H1 (cell line): ENCODE results near the gene CUX1. TPM values are rescaled to one million over a fixed set of nuclear protein-coding genes. Genes with fewer than 3 reads are reported as not detected.

Experiments used
- CTCF ChIA-PET: fragments of 300-600 bp; sonication (Branson Sonifier 250); formaldehyde crosslinking; loops from one replicate; lab custom pipeline; 2021; ENCODE audit not compliant: partially characterized antibody; lab: Charles Lee
- POLR2A ChIA-PET: fragments of 300-600 bp; sonication (Branson Sonifier 250); formaldehyde crosslinking; loops from one replicate; lab custom pipeline; 2021; ENCODE audit warnings: inconsistent platforms; ENCODE audit not compliant: partially characterized antibody; lab: Charles Lee
- DNase-seq, 2 experiments: peaks; one replicate each; pipeline versions ENCODE4 v3.0.0 to v3.0.0-alpha.2; 2010 to 2022; ENCODE audit warnings: low spot score in 2 of 2, low read depth in 1 of 2, mixed read lengths in 1 of 2
- FAIRE-seq: peaks from 2 replicates; lab custom pipeline; 2011; peaks lifted over from hg19 to GRCh38; lab: Jason Lieb, UNC
- H2AFZ ChIP-seq: 2 replicates; pipeline ENCODE4 v1.8.1; 2012; ENCODE audit warnings: low read length, inconsistent platforms
- H2AK5ac ChIP-seq: 2 replicates; pipeline ENCODE4 v1.6.1; 2013; ENCODE audit warnings: low read depth, low read length
- H2BK120ac ChIP-seq: replicated peaks from 2 replicates; pipeline ENCODE3; 2013; ENCODE audit warnings: low read depth, low read length, inconsistent platforms
- H2BK12ac ChIP-seq: 2 replicates; pipeline ENCODE4 v1.6.1; 2013; ENCODE audit warnings: low read depth, low read length
- H2BK15ac ChIP-seq: 2 replicates; pipeline ENCODE4 v1.6.1; 2013; ENCODE audit warnings: low read length
- H2BK20ac ChIP-seq: 2 replicates; pipeline ENCODE4 v1.6.1; 2013; ENCODE audit warnings: low read length
- H2BK5ac ChIP-seq: 2 replicates; pipeline ENCODE4 v1.6.1; 2013; ENCODE audit warnings: low read depth, low read length
- H3K14ac ChIP-seq: 2 replicates; pipeline ENCODE4 v1.6.1; 2013; ENCODE audit warnings: inconsistent platforms; ENCODE audit not compliant: insufficient read length
- H3K18ac ChIP-seq: 2 replicates; pipeline ENCODE4 v1.6.1; 2013; ENCODE audit warnings: low read length; ENCODE audit errors: extremely low read depth
- H3K23ac ChIP-seq: 2 replicates; pipeline ENCODE4 v1.6.1; 2013; ENCODE audit warnings: inconsistent platforms; ENCODE audit not compliant: insufficient read length
- H3K23me2 ChIP-seq: 2 replicates; pipeline ENCODE4 v1.6.1; 2013; ENCODE audit warnings: low read depth, low read length
- H3K27ac ChIP-seq: 2 replicates; pipeline ENCODE4 v1.6.1; 2011; ENCODE audit warnings: low read depth, low read length, inconsistent platforms
- H3K27me3 ChIP-seq, 4 experiments: replicated peaks in 1 of 4; 1 replicate in 1 of 4; 2 replicates in 3 of 4; pipeline versions ENCODE4 v1.6.1 to v1.8.1; 2011 to 2013; ENCODE audit warnings: low read length in 3 of 4, mild to moderate bottlenecking in 3 of 4, inconsistent platforms in 2 of 4, mixed read lengths in 2 of 4, moderate library complexity in 1 of 4; ENCODE audit not compliant: control insufficient read depth in 3 of 4, insufficient read depth in 3 of 4; ENCODE audit errors: extremely low read depth in 1 of 4
- H3K36me3 ChIP-seq, 4 experiments: 2 replicates each; pipeline versions ENCODE4 v1.6.1 to v1.8.1; 2011 to 2013; ENCODE audit warnings: mild to moderate bottlenecking in 4 of 4, low read length in 3 of 4, moderate library complexity in 2 of 4, control low read depth in 1 of 4, inconsistent platforms in 1 of 4; ENCODE audit not compliant: insufficient read depth in 4 of 4, control insufficient read depth in 2 of 4
- H3K4ac ChIP-seq: replicated peaks from 2 replicates; pipeline ENCODE3; 2013; ENCODE audit warnings: low read length, low read depth, mixed read lengths, inconsistent platforms; ENCODE audit not compliant: insufficient read length
- H3K4me1 ChIP-seq, 4 experiments: replicated peaks in 1 of 4; 1 replicate in 1 of 4; 2 replicates in 3 of 4; pipeline versions ENCODE4 v1.6.1 to v1.8.1; 2011 to 2013; ENCODE audit warnings: low read length in 3 of 4, inconsistent platforms in 2 of 4, mixed read lengths in 1 of 4; ENCODE audit not compliant: insufficient read depth in 4 of 4, control insufficient read depth in 3 of 4
- H3K4me2 ChIP-seq, 2 experiments: 2 replicates each; pipeline versions ENCODE4 v1.6.1 to v1.8.1; 2011 to 2013; ENCODE audit warnings: low read depth in 2 of 2, low read length in 2 of 2, control low read depth in 1 of 2, inconsistent platforms in 1 of 2, mild to moderate bottlenecking in 1 of 2; ENCODE audit not compliant: insufficient read depth in 1 of 2
- H3K4me3 ChIP-seq, 4 experiments: fragments of 200-600, 300-600 bp in 1 of 4; sonication (generic), shearing (Covaris generic), sonication (Bioruptor Twin) in 1 of 4; 2 replicates each; pipeline versions ENCODE4 v1.5.1 to v1.8.1; 2011 to 2016; ENCODE audit warnings: low read length in 4 of 4, low read depth in 3 of 4, control low read depth in 2 of 4, inconsistent platforms in 2 of 4, mild to moderate bottlenecking in 2 of 4, mixed read lengths in 1 of 4, moderate library complexity in 1 of 4; ENCODE audit not compliant: insufficient read depth in 2 of 4; ENCODE audit errors: extremely low read depth in 1 of 4
- H3K56ac ChIP-seq: replicated peaks from 2 replicates; pipeline ENCODE3; 2013; ENCODE audit warnings: low read depth, mild to moderate bottlenecking, mixed read lengths, low read length, inconsistent platforms; ENCODE audit not compliant: insufficient read length
- H3K79me1 ChIP-seq: 2 replicates; pipeline ENCODE4 v1.6.1; 2013; ENCODE audit warnings: low read depth, low read length, control low read depth
- H3K79me2 ChIP-seq, 2 experiments: 2 replicates each; pipeline versions ENCODE4 v1.6.1 to v1.8.1; 2012 to 2013; ENCODE audit warnings: low read length in 2 of 2, mild to moderate bottlenecking in 2 of 2, inconsistent platforms in 1 of 2; ENCODE audit not compliant: insufficient read depth in 2 of 2, control insufficient read depth in 1 of 2
- H3K9ac ChIP-seq, 4 experiments: replicated peaks in 1 of 4; 1 replicate in 1 of 4; 2 replicates in 3 of 4; pipeline versions ENCODE4 v1.6.1 to v1.8.1; 2011 to 2013; ENCODE audit warnings: low read depth in 3 of 4, low read length in 3 of 4, control low read depth in 2 of 4, mild to moderate bottlenecking in 2 of 4, moderate library complexity in 2 of 4, inconsistent platforms in 1 of 4; ENCODE audit errors: extremely low read depth in 1 of 4
- H3K9me3 ChIP-seq, 2 experiments: 2 replicates each; pipeline versions ENCODE4 v1.6.1 to v1.8.1; 2012 to 2013; ENCODE audit warnings: mild to moderate bottlenecking in 2 of 2, moderate library complexity in 2 of 2, control low read depth in 1 of 2, inconsistent platforms in 1 of 2, low read depth in 1 of 2, low read length in 1 of 2, mixed read lengths in 1 of 2; ENCODE audit not compliant: insufficient read depth in 2 of 2
- H4K20me1 ChIP-seq, 2 experiments: replicated peaks in 1 of 2; 2 replicates each; pipeline versions ENCODE3 to v1.8.1; 2011 to 2013; ENCODE audit warnings: inconsistent platforms in 2 of 2, low read length in 2 of 2, mild to moderate bottlenecking in 1 of 2; ENCODE audit not compliant: insufficient read depth in 2 of 2, control insufficient read depth in 1 of 2
- H4K5ac ChIP-seq: 2 replicates; pipeline ENCODE4 v1.6.1; 2013; ENCODE audit warnings: low read length, low read depth, mixed read lengths, inconsistent platforms; ENCODE audit not compliant: insufficient read length
- H4K8ac ChIP-seq: 2 replicates; pipeline ENCODE4 v1.8.0; 2013; ENCODE audit warnings: mild to moderate bottlenecking, moderate library complexity, low read length, inconsistent platforms; ENCODE audit not compliant: insufficient read depth; ENCODE audit errors: extremely low read depth
- H4K91ac ChIP-seq: replicated peaks from 2 replicates; pipeline ENCODE3; 2013; ENCODE audit warnings: low read length, mixed read lengths, inconsistent platforms; ENCODE audit not compliant: insufficient read length
- CBX5 ChIP-seq: fragments of 300-800, 300-1000 bp; sonication (generic); IDR thresholded peaks from 2 replicates; pipeline ENCODE4 v1.7.1; 2016; ENCODE audit warnings: antibody characterized with exemption, low read length, low read depth
- CTBP2 ChIP-seq: IDR thresholded peaks from 2 replicates; pipeline ENCODE4 v1.7.0; 2011; ENCODE audit warnings: borderline replicate concordance, mild to moderate bottlenecking, moderate library complexity, mixed read lengths, low read length; ENCODE audit not compliant: insufficient read depth, insufficient read length
- EGR1 ChIP-seq: IDR thresholded peaks from 2 replicates; pipeline ENCODE4 v1.6.1; 2011; ENCODE audit warnings: low read depth, low read length, borderline replicate concordance
- EP300 ChIP-seq, 2 experiments: IDR thresholded peaks; 1 replicate in 1 of 2; 2 replicates in 1 of 2; pipeline ENCODE4 v1.6.1; 2011 to 2012; ENCODE audit warnings: low read depth in 2 of 2, low read length in 2 of 2, mild to moderate bottlenecking in 2 of 2, borderline replicate concordance in 1 of 2, inconsistent platforms in 1 of 2, moderate library complexity in 1 of 2
- KDM4A ChIP-seq: IDR thresholded peaks from one replicate; pipeline ENCODE4 v1.7.1; 2012; ENCODE audit warnings: low read depth, mild to moderate bottlenecking, moderate library complexity, low read length, inconsistent platforms; ENCODE audit not compliant: severe bottlenecking
- MAFK ChIP-seq: IDR thresholded peaks from 2 replicates; pipeline ENCODE4 v1.6.1; 2012; ENCODE audit warnings: low read depth, mild to moderate bottlenecking, improper control_type of control experiment, low read length
- MAX ChIP-seq: IDR thresholded peaks from 2 replicates; pipeline ENCODE4 v1.6.1; 2012; ENCODE audit warnings: inconsistent platforms
- NANOG ChIP-seq: IDR thresholded peaks from 2 replicates; pipeline ENCODE4 v1.6.1; 2011; ENCODE audit warnings: low read length, low read depth, mild to moderate bottlenecking, inconsistent platforms; ENCODE audit not compliant: insufficient read depth, poor library complexity, severe bottlenecking
- POLR2AphosphoS5 ChIP-seq: IDR thresholded peaks from 2 replicates; pipeline ENCODE4 v1.6.1; 2011; ENCODE audit warnings: low read depth, low read length
- SIN3A ChIP-seq, 2 experiments: IDR thresholded peaks in 1 of 2; conservative IDR thresholded peaks in 1 of 2; 2 replicates each; pipeline ENCODE4 v1.6.1; 2011 to 2012; ENCODE audit warnings: low read length in 2 of 2, improper control_type of control experiment in 1 of 2, low read depth in 1 of 2, mild to moderate bottlenecking in 1 of 2
- SIRT6 ChIP-seq: IDR thresholded peaks from one replicate; pipeline ENCODE4 v1.7.1; 2012; ENCODE audit warnings: low read length, inconsistent platforms
- SIX5 ChIP-seq: IDR thresholded peaks from 2 replicates; pipeline ENCODE4 v1.6.1; 2011; ENCODE audit warnings: mild to moderate bottlenecking, low read depth, low read length
- TEAD4 ChIP-seq: IDR thresholded peaks from 2 replicates; pipeline ENCODE4 v1.6.1; 2012; ENCODE audit warnings: low read depth, low read length, inconsistent platforms, mixed read lengths
- WGBS, 2 experiments: shearing (Covaris generic) in 1 of 2; methylation state at CpG; one replicate each; pipeline versions ENCODE4 v1.1.6 to v1.1.7; 2013 to 2015; ENCODE audit warnings: low lambda C conversion rate in 2 of 2, mixed read lengths in 2 of 2, inconsistent platforms in 1 of 2, low coverage in 1 of 2, missing lambda C conversion rate in 1 of 2; ENCODE audit not compliant: insufficient replicate concordance in 2 of 2, insufficient coverage in 1 of 2, insufficient read length in 1 of 2; ENCODE audit errors: extremely low coverage in 1 of 2, missing lambda C conversion rate in 1 of 2; 5-methylcytosine and 5-hydroxymethylcytosine counted together
- polyA plus RNA-seq, 7 experiments: library from polyadenylated mRNA; depleted of rRNA in 3 of 7; stranded (reverse) in 5 of 7; unstranded in 2 of 7; fragments of >200 nt in 5 of 7; fragments of 200-250 nt in 2 of 7; gene quantifications; 1 replicate in 5 of 7; 2 replicates in 1 of 7; 4 replicates in 1 of 7; pipeline versions ENCODE4 v1.2.1 to v1.2.3, GENCODE V29; 2011 to 2013; ENCODE audit warnings: missing spikeins in 2 of 7, mixed read lengths in 2 of 7
- total RNA-seq: library from RNA; stranded (reverse); fragmentation: NEBNext Ultra II Directional; extraction: Animal tissue kit (Norgen Biotek cat#: 25700); gene quantifications from 2 replicates; pipeline ENCODE4 v1.2.1, GENCODE V29; 2021

CUX1 gene
- total and polyA plus RNA-seq, 2 of the 8 experiments (the other 6 are each of a cell fraction or from before 2014, with no cell fraction given) = 21.6 to 65.9 TPM

- FAIRE-seq = no peak
- Histone ChIP-seq H3K4me3 (no peak overlapping the region), H2BK15ac (no peak overlapping the region)
- TF ChIP-seq MAX (no peak), EGR1 (no peak), POLR2AphosphoS5 (no peak), SIN3A (conservative IDR thresholded peaks at IDR 0.05 in 1 of 2, IDR thresholded peaks at IDR 0.05 in 1 of 2; ENCODE audit: low read depth in 1 of 2, low read length in 2 of 2) (no peak), SIRT6 (no peak), SIX5 (no peak), KDM4A (no peak), TEAD4 (no peak), EP300 (IDR thresholded peaks at IDR 0.05; ENCODE audit: borderline replicate concordance in 1 of 2, low read depth in 2 of 2, low read length in 2 of 2) (no peak), MAFK (no peak), CBX5 (no peak), CTBP2 (no peak), NANOG (no peak)
These were observed 195.6 kb downstream of the CUX1 start for GRCh38 chr7:102012941-102013461.

More at GRCh38 chr7:102012941-102013461, 195.6 kb downstream of the CUX1 start:
- DNase-seq = no peak
- H3K56ac ChIP-seq = no peak overlapping the region
- no peak overlapping the region for H3K4ac ChIP-seq
- H3K27ac ChIP-seq = no peak overlapping the region
- H2BK5ac ChIP-seq = no peak overlapping the region
- H2AK5ac ChIP-seq = no peak overlapping the region
- no peaks in the 10 kb centered on the region for H3K23me2 ChIP-seq
- H3K27me3 ChIP-seq = no peaks in the 10 kb centered on the region
- H4K8ac ChIP-seq = no peak overlapping the region
- WGBS, 2 experiments = 91% methylated on average over 9 of the region's 9 CpGs; no CpG with 5 or more reads in 1 of the 2 experiments
- H2BK12ac ChIP-seq = no peak overlapping the region
- no peak overlapping the region for H3K14ac ChIP-seq
- no peak overlapping the region for H2AFZ ChIP-seq
- H4K91ac ChIP-seq = no peak overlapping the region
- H3K36me3 ChIP-seq = no peaks in the 10 kb centered on the region; a peak in 1 of 8 replicates
- H4K5ac ChIP-seq = no peak overlapping the region
- H3K18ac ChIP-seq = no peak overlapping the region
- no peak overlapping the region for H2BK20ac ChIP-seq
- no peaks in the 10 kb centered on the region for H3K4me1 ChIP-seq
- no peak overlapping the region for H2BK120ac ChIP-seq
- H3K79me2 ChIP-seq = peaks cover 0 to 6% of the 10 kb centered on the region in 2 experiments; a peak in 2 of 4 replicates
- H3K9ac ChIP-seq = no peak overlapping the region
- no peaks in the 10 kb centered on the region for H3K9me3 ChIP-seq
- peaks cover 0 to 4% of the 10 kb centered on the region in 2 experiments for H4K20me1 ChIP-seq
- no peak overlapping the region for H3K4me2 ChIP-seq
- H3K23ac ChIP-seq = no peak overlapping the region
- peaks cover 2% of the 10 kb centered on the region for H3K79me1 ChIP-seq
- POLR2A ChIA-PET = interaction anchor here (1.1 kb wide), 1 partner anchor 128 kb away, joined by 3 read pairs; no protein-coding TSS in a partner anchor
- CTCF ChIA-PET = interaction anchor here (1.4 to 2.0 kb wide), 3 partner anchors 8 to 13 kb away, joined by 4 to 5 read pairs (median 5); no protein-coding TSS in a partner anchor
